LoVo (cell line): ENCODE measurements around the gene MCTP1.

Experiments used
- DNase-seq: peaks from one replicate; pipeline ENCODE4 v3.0.0-alpha.2; 2016; ENCODE audit warnings: low spot score

Gene MCTP1

GRCh38 chr5:94759022-94759421 lies 525.9 kb downstream of the MCTP1 start:
- DNase-seq = no peak

- no peak for DNase-seq
These were observed 530.1 kb downstream of the MCTP1 start for GRCh38 chr5:94754824-94755223.

- no peak for DNase-seq
These were observed 533.4 kb downstream of the MCTP1 start for GRCh38 chr5:94751460-94751859.

- DNase-seq = no peak
These were observed 534.2 kb downstream of the MCTP1 start for GRCh38 chr5:94750681-94751080.

- DNase-seq = no peak
These were observed 535.9 kb downstream of the MCTP1 start for GRCh38 chr5:94749042-94749441.

- no peak for DNase-seq
These were observed 536.7 kb downstream of the MCTP1 start for GRCh38 chr5:94748212-94748611.

GRCh38 chr5:94747371-94747770 lies 537.5 kb downstream of the MCTP1 start:
- DNase-seq = no peak

GRCh38 chr5:94746731-94747124 lies 538.2 kb downstream of the MCTP1 start:
- no peak for DNase-seq

GRCh38 chr5:94745786-94746730 lies 538.8 kb downstream of the MCTP1 start:
- no peak for DNase-seq

- DNase-seq = no peak
These were observed 540.0 kb downstream of the MCTP1 start for GRCh38 chr5:94744906-94745305.

GRCh38 chr5:94742852-94743251 lies 542.0 kb downstream of the MCTP1 start:
- DNase-seq = no peak

GRCh38 chr5:94740286-94740685 lies 544.6 kb downstream of the MCTP1 start:
- DNase-seq = no peak

GRCh38 chr5:94736498-94736897 lies 548.4 kb downstream of the MCTP1 start:
- no peak for DNase-seq

- no peak for DNase-seq
These were observed 553.4 kb downstream of the MCTP1 start for GRCh38 chr5:94731471-94731870.

- no peak for DNase-seq
These were observed 559.8 kb downstream of the MCTP1 start for GRCh38 chr5:94725142-94725541.

GRCh38 chr5:94715768-94716167 lies 569.1 kb downstream of the MCTP1 start:
- DNase-seq = no peak

- no peak for DNase-seq
These were observed 573.1 kb downstream of the MCTP1 start for GRCh38 chr5:94711785-94712184.

- no peak for DNase-seq
These were observed 575.6 kb downstream of the MCTP1 start for GRCh38 chr5:94709277-94709676.

GRCh38 chr5:94707359-94707758 lies 577.5 kb downstream of the MCTP1 start:
- DNase-seq = no peak

- DNase-seq = no peak
These were observed 579.5 kb downstream of the MCTP1 start for GRCh38 chr5:94705427-94705826.

- DNase-seq = no peak
These were observed 582.2 kb downstream of the MCTP1 start for GRCh38 chr5:94702729-94703128.

GRCh38 chr5:94700592-94700991 lies 584.3 kb downstream of the MCTP1 start:
- DNase-seq = no peak

GRCh38 chr5:94699562-94699961 lies 585.3 kb downstream of the MCTP1 start:
- no peak for DNase-seq

GRCh38 chr5:94698197-94698596 lies 586.7 kb downstream of the MCTP1 start:
- no peak for DNase-seq
